Neural progenitor cell (in vitro differentiated cells): ENCODE data around the gene CALN1. TPM values are rescaled to one million over a fixed set of nuclear protein-coding genes. Genes with fewer than 3 reads are reported as not detected.

Experiments used
- DNase-seq: peaks from one replicate; pipeline ENCODE4 v3.0.0-alpha.2; 2016; ENCODE audit warnings: low spot score
- H2AFZ ChIP-seq: fragments of 200-600 bp; sonication (generic); replicated peaks from 2 replicates; pipeline ENCODE4 v1.6.1; 2016; ENCODE audit warnings: antibody characterized with exemption
- H3F3A ChIP-seq: fragments of 200-600 bp; sonication (generic); 2 replicates; pipeline ENCODE4 v1.6.1; 2016; ENCODE audit warnings: antibody characterized with exemption, low read depth
- H3K27ac ChIP-seq: fragments of 200-600 bp; sonication (generic); 2 replicates; pipeline ENCODE4 v1.5.1; 2016; ENCODE audit warnings: mild to moderate bottlenecking
- H3K27me3 ChIP-seq: fragments of 200-600 bp; sonication (generic); 2 replicates; pipeline ENCODE4 v1.6.1; 2016; ENCODE audit warnings: mild to moderate bottlenecking, moderate library complexity
- H3K36me3 ChIP-seq: fragments of 200-600 bp; sonication (generic); 2 replicates; pipeline ENCODE4 v1.5.1; 2016
- H3K4me1 ChIP-seq: fragments of 200-600 bp; sonication (generic); 2 replicates; pipeline ENCODE4 v1.6.1; 2016; ENCODE audit warnings: mixed run types
- H3K4me2 ChIP-seq: fragments of 200-600 bp; sonication (generic); 2 replicates; pipeline ENCODE4 v1.6.1; 2016
- H3K4me3 ChIP-seq: fragments of 200-600 bp; sonication (generic); 2 replicates; pipeline ENCODE4 v1.5.1; 2016
- H3K79me2 ChIP-seq: fragments of 200-600 bp; sonication (generic); 2 replicates; pipeline ENCODE4 v1.6.1; 2016; ENCODE audit warnings: low read depth
- H3K9ac ChIP-seq: fragments of 200-600 bp; sonication (generic); 2 replicates; pipeline ENCODE4 v1.6.1; 2016
- H3K9me3 ChIP-seq: fragments of 200-600 bp; sonication (generic); 2 replicates; pipeline ENCODE4 v1.5.1; 2016; ENCODE audit warnings: low read depth
- H4K20me1 ChIP-seq: fragments of 200-600 bp; sonication (generic); 2 replicates; pipeline ENCODE4 v1.6.1; 2016; ENCODE audit warnings: low read depth
- H3K27ac Mint-ChIP-seq: 3 replicates; pipeline ENCODE4 v1.8.0; 2021; ENCODE audit warnings: mixed read lengths
- H3K27me3 Mint-ChIP-seq: 2 replicates; pipeline ENCODE4 v1.8.0; 2022; ENCODE audit warnings: low read depth, mild to moderate bottlenecking, inconsistent platforms, moderate library complexity, mixed read lengths; ENCODE audit not compliant: insufficient read depth
- H3K36me3 Mint-ChIP-seq: 3 replicates; pipeline ENCODE4 v1.8.0; 2021; ENCODE audit warnings: mixed read lengths
- H3K4me1 Mint-ChIP-seq: 3 replicates; pipeline ENCODE4 v1.8.0; 2021; ENCODE audit warnings: mixed read lengths
- H3K4me3 Mint-ChIP-seq: 3 replicates; pipeline ENCODE4 v1.8.0; 2021; ENCODE audit warnings: mild to moderate bottlenecking, moderate library complexity, mixed read lengths
- H3K9me3 Mint-ChIP-seq: 3 replicates; pipeline ENCODE4 v1.8.0; 2020; ENCODE audit warnings: mixed read lengths
- CTCF ChIP-seq: fragments of 200-600 bp; sonication (generic); IDR thresholded peaks from 2 replicates; pipeline ENCODE4 v1.5.1; 2017; ENCODE audit warnings: antibody characterized with exemption, mild to moderate bottlenecking
- EZH2 ChIP-seq: fragments of 200-600 bp; sonication (generic); IDR thresholded peaks from 2 replicates; pipeline ENCODE4 v1.6.1; 2017; ENCODE audit warnings: antibody characterized with exemption, mild to moderate bottlenecking, moderate library complexity
- EZH2phosphoT487 ChIP-seq: fragments of 200-600 bp; sonication (generic); IDR thresholded peaks from 2 replicates; pipeline ENCODE4 v1.6.1; 2017; ENCODE audit warnings: antibody characterized with exemption
- total RNA-seq: library from RNA; depleted of rRNA; stranded (reverse); fragments of >200 nt; gene quantifications from 2 replicates; pipeline ENCODE4 v1.2.3, GENCODE V29; 2015; ENCODE audit warnings: low replicate concordance

The CALN1 gene
- total RNA-seq, 1 donor from 2014 or later = 3.1 TPM

- TF ChIP-seq CTCF (no peak), EZH2 (no peak), EZH2phosphoT487 (no peak)
- H3K27me3 ChIP-seq = no peaks in the 10 kb centered on the region
- no peak for DNase-seq
- H3K36me3 ChIP-seq = no peaks in the 10 kb centered on the region
- Mint-ChIP-seq H3K4me1 (peaks cover 5% of the 10 kb centered on the region), H3K9me3 (peaks cover 4% of the 10 kb centered on the region), H3K36me3 (no peaks in the 10 kb centered on the region), H3K27me3 (peaks cover 2% of the 10 kb centered on the region), H3K4me3 (no peak overlapping the region), H3K27ac (no peak overlapping the region)
- H3K27ac ChIP-seq = no peak overlapping the region
- H3K9me3 ChIP-seq = no peaks in the 10 kb centered on the region
- no peaks in the 10 kb centered on the region for H3F3A ChIP-seq
- no peak overlapping the region for H3K9ac ChIP-seq
- no peak overlapping the region for H2AFZ ChIP-seq
- H4K20me1 ChIP-seq = no peaks in the 10 kb centered on the region
- H3K79me2 ChIP-seq = no peaks in the 10 kb centered on the region
- no peaks in the 10 kb centered on the region for H3K4me1 ChIP-seq
- no peak overlapping the region for H3K4me3 ChIP-seq
- no peak overlapping the region for H3K4me2 ChIP-seq
Observed at GRCh38 chr7:72025381-72025960, 386.7 kb downstream of the CALN1 start.

DNA sequence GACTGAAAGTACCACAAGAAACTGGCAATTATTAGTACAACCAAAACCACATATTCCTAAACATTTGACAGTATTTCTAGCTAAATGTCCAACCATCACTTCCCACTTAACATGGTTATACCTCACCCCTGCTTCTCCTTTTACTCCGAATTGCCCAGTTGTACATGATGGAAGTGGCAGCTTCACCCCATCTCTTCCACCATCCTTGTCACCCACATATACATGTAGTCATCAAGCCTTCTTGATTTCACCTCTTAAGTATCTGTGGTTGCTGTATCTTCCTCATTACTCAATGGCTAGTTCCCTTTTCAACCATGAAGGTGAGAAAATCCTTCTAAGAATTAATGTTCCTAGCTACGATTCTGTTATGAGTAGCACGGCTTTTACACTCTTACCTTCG, 388.2 kb downstream of the CALN1 start:
- no peak overlapping the region for H3K27ac ChIP-seq
- H3K9me3 Mint-ChIP-seq = peaks cover 4% of the 10 kb centered on the region
- no peak for DNase-seq
- H3K36me3 Mint-ChIP-seq = no peaks in the 10 kb centered on the region
- no peaks in the 10 kb centered on the region for H3K79me2 ChIP-seq
- no peak overlapping the region for H3K9ac ChIP-seq
- no peak for TF ChIP-seq EZH2
- TF ChIP-seq EZH2phosphoT487 = no peak
- TF ChIP-seq CTCF = no peak
- no peaks in the 10 kb centered on the region for H3K9me3 ChIP-seq
- H3K27me3 Mint-ChIP-seq = no peaks in the 10 kb centered on the region
- H3K27me3 ChIP-seq = no peaks in the 10 kb centered on the region
- no peak overlapping the region for H3K4me3 ChIP-seq
- H4K20me1 ChIP-seq = no peaks in the 10 kb centered on the region
- no peak overlapping the region for H2AFZ ChIP-seq
- no peak overlapping the region for H3K4me3 Mint-ChIP-seq
- H3K27ac Mint-ChIP-seq = no peak overlapping the region
- H3F3A ChIP-seq = no peaks in the 10 kb centered on the region
- no peak overlapping the region for H3K4me2 ChIP-seq
- no peaks in the 10 kb centered on the region for H3K36me3 ChIP-seq
- peaks cover 5% of the 10 kb centered on the region for H3K4me1 Mint-ChIP-seq
- H3K4me1 ChIP-seq = no peaks in the 10 kb centered on the region

- TF ChIP-seq EZH2phosphoT487 (no peak), EZH2 (no peak), CTCF (no peak)
- no peak overlapping the region for H3K4me2 ChIP-seq
- no peaks in the 10 kb centered on the region for H3K27me3 ChIP-seq
- DNase-seq = no peak
- H3K9ac ChIP-seq = no peak overlapping the region
- H2AFZ ChIP-seq = no peak overlapping the region
- H3F3A ChIP-seq = no peaks in the 10 kb centered on the region
- no peaks in the 10 kb centered on the region for H3K4me1 ChIP-seq
- H3K4me3 ChIP-seq = no peak overlapping the region
- H3K27ac ChIP-seq = no peak overlapping the region
- Mint-ChIP-seq H3K9me3 (peaks cover 4% of the 10 kb centered on the region), H3K36me3 (no peaks in the 10 kb centered on the region), H3K4me1 (peaks cover 5% of the 10 kb centered on the region), H3K4me3 (no peak overlapping the region), H3K27ac (no peak overlapping the region), H3K27me3 (no peaks in the 10 kb centered on the region)
- no peaks in the 10 kb centered on the region for H3K36me3 ChIP-seq
- H4K20me1 ChIP-seq = no peaks in the 10 kb centered on the region
- no peaks in the 10 kb centered on the region for H3K79me2 ChIP-seq
- no peaks in the 10 kb centered on the region for H3K9me3 ChIP-seq
Observed at GRCh38 chr7:72021716-72022115, 390.4 kb downstream of the CALN1 start.
